HG03064 (cell line): ENCODE results near the gene G3BP1.
"Not testable (repeated sequence)": the region's sequence is repeated elsewhere in the genome, so short reads cannot be mapped to it uniquely, and the experiment has no call there.

Experiments
- ATAC-seq: cut with Tn5 transposase; IDR thresholded peaks from one replicate; pipeline ENCODE4 v1.9.1; 2021; ENCODE audit warnings: low read depth; ENCODE audit not compliant: unreplicated experiment

G3BP1 gene

DNA sequence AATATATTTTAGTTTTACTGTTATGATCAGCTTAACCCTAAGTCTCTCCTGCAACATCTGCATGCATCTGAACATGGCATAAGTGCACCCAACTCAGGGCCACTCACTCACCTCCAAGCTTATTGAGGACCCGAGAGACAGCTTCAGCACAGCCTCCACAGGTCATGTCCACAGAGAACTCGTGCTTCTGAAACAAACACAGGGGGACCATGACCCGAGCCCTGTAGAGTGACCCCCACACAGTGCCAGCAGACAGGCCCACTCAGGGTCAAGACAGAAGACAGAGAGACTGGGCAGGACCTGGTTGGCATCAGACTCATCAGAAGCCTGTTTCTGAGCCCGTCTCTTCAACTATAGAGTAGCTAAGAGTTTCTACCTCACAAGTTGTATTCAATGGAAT lies 20.2 kb upstream of the G3BP1 start:
- no peak for ATAC-seq

DNA sequence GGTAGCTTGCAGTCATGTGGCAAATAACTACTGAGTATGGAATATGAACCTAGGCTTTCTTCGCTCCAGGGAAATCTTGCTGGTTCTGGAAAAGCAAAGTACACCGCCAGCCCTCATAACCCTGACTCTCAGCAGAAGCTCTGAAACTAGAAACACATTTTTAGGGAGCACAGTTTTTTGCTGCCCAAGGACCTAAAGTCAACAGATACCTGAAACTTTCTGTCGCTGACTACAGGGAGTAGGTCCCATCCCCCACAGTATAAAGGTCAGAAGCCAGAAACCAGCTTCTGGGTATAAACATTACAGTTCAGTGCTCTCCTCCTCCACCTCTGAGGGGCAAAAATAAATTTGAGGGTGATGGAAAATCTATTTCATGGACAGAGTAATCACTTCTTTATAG lies 16.4 kb upstream of the G3BP1 start:
- no peak for ATAC-seq

DNA sequence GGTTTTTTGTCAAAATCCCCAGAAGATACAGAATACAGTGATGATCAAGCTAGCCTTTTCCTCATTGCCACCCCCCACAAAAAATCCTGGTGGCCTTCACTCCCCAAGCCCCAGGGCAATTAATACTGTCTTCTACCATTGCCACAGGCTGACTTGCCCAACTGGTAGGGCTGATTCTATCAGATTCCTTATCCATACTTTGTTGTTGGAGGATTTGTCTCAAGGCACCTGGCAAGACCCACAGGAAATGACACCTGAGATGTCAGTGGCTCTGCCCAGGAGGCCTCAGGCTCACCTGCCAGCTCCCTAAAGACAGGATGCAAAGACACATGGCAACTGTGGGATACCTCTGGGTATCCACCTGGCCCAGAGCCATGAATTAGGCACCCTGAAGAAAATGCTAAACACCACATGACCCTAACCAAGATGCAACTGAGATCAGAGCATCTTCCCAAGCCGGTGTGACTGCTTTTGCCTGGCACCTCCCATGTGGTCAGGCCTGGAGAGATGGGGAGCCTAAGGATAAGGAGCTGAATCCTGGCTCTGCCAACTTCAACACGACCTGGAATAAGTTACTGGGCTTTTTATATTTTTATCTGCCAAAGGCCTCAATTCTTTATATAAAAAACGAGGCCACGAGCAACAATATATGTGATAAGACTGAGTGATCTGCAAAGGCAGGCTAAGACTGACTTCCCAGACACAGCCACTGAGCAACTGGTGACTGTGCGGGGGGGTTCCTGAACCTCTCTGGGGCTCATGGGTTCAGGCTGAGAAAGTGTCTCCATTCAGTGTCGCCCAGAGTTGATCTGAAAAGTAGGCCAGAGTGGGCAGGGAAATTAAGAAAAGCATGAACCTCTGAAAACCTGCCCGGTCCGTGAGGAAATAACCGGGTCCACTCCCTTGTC lies 14.3 kb upstream of the G3BP1 start:
- no peak for ATAC-seq

DNA sequence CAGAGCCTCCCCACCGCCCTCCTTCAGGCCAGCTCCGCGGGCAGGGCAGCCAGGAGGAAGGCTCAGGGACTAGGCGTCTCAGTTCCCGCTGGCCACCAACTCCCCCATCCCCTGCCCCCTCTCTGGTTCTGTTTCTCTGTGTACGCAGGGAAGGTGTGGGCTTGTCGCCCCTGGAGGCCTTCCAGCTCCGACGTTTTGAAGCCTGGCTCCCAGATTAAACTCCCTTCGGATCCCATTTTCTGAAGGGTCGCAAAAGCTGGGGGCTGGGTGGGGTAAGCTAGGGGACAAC lies 13.7 kb upstream of the G3BP1 start:
- peak; percentile 14 for ATAC-seq

DNA sequence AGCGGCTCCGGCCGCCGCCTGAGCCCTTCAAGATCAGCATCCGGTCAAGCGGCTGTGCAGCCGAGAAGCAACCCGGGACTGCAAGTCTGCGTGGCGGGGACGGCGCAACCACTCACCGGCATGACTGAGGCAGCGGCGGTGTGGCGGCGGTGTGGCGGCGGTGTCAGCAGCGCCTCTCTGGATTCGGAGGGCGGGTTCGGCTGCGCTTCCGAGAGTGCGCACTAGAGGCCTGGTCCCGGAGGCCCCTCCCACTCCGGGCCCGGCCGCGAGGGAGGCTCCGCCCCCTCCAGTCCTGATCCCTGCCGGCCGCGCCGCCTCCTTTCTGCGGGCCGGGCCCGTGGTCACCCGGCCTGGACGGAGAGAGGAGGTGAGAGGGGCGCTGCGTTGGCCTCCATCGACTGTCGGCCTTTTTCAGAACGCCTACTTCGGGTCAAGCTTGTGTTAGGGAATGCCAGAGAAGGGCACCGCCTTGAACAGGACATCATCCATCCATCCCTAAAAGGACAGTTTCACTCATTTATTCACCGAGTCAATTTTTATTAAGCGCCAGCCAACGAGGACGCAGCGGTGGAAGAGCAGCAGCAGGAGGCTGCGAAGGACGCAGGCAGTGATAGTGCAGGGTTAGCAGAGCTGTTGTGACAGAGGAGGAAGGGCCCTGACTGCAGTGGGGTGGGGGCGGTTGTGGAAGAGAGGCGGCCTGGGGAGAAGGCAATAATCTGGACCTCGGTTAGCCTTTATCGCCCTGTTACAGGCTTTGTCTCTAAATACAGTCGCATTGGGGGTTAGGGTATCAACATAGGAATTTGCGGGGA lies 13.1 kb upstream of the G3BP1 start, which contains the start of gene ATOX1:
ATOX1 (minus strand) TSS at position 202 of the 812 bp plus-strand sequence; CDS start at position 122, 80 bp downstream.
- peak; percentile 97 for ATAC-seq

DNA sequence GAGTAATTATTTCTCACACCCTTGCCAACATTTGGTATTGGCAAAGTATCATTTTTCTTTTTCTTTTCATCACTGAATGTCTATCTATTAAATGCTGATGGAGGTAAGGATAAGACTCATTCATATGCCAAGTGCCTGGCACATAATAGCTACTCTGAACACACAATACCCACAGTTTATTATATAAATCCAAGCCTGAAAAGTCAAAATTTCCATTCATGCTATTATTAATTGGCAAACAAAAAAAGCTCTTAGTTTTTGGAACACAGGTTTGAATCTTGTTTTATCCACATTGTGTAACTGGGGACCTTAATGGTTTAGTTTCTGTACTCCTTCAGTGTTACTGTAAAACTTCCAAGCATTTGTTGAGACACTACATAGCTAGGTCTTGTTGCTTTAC lies 7.0 kb upstream of the G3BP1 start:
- ATAC-seq: no peak

DNA sequence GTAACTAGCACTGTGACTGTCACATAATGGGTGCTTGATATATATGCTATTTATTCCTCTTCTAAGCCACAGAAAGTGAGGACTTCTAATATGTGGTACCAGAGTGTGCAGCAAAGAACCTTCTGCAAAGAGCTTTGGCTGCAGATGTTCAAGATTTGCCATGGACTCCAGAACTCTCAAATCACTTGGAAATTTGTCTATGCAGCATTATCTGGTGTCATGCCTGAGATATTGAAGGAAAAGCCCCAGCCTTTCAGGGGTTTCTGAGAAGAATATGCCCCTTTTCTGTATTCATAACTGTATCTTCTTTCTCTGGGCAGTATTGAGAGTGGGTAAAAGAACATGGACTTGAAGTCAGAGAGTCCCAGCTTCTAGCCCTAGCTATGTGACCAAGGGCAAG lies 4.8 kb upstream of the G3BP1 start:
- no peak for ATAC-seq

DNA sequence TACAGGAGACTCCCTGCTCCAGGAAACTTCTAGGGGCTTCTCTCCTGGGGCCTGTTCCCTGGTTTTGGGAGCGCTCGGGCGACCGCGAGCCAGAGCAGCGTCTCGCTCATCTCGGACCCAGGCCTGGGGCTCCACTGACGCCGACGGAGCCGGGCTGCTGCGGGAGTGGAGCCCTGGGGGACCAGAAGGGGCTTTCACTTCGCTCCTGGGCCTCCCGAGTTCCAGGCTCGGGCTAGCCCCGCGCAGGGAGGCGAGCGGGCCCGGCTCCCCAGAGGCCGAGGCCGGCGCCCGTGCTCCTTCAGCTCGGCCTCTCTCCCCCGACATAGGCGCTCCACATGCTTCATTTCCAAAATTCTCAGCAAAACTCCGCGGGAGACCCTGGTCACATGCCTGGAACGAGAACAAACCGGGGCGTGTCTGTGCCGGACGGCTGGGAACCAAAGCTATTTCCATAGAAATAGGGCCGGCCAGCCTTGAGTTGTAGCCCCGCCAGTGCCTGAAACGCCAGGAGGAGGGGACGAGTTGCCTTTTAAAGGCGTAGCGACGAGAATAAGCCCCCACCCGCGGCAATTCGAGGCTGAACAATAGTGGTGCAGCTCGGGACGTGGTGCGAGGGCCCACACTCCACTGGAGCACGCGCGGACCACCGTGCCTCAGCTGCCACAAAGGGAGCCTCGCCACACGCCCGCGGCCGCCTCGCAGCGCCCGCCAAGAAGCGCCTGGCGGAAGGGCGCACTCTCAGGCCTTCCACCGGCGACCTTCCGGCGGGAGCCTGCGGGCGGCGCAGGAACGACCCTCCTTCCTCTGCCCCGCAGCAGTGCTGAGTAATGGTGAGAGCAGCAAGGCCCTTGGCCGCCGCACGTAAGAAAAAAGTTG lies 1.1 kb upstream of the G3BP1 start:
- peak; percentile 32 for ATAC-seq

DNA sequence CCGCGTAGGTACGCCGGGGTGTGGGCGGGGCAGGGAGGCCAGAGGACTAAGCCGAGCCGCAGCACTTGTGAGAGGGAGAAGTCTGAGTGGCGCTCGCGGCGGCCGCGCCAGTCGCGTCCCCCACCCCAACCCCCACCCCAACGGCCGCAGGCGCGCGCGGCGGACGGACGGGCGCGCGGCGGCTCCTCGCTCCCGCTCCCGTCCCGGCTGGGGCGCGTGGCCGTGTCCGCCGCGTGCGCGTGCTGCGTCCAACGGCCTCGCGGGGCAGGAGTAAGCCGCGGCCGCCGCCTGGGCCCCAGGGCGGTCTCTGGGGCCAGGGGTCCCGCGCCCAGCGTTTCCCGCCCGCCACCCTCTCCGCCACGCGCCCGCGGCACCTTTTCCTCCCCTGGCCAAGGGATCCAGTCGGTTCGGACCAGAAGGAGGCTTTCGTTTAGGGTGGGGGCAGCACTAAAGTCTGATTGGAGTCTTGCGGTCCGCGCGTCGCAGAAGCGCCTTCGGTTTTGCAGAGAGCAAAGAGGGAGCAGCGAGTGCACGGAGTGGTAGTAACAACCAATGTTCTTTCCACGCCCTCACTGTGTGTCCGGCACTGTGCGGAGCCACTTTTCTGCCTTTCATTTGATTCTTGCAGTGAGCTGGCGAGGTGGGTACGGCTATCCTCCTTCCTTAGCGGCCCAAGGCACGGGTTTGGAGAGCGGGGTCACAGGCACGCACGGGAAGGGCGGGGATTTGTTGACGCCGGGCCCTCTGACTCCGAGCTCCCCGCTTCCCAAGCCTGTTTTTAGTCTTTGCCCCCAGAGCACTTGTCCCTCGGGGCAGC lies 483 bp downstream of the G3BP1 start:
- ATAC-seq: no peak

DNA sequence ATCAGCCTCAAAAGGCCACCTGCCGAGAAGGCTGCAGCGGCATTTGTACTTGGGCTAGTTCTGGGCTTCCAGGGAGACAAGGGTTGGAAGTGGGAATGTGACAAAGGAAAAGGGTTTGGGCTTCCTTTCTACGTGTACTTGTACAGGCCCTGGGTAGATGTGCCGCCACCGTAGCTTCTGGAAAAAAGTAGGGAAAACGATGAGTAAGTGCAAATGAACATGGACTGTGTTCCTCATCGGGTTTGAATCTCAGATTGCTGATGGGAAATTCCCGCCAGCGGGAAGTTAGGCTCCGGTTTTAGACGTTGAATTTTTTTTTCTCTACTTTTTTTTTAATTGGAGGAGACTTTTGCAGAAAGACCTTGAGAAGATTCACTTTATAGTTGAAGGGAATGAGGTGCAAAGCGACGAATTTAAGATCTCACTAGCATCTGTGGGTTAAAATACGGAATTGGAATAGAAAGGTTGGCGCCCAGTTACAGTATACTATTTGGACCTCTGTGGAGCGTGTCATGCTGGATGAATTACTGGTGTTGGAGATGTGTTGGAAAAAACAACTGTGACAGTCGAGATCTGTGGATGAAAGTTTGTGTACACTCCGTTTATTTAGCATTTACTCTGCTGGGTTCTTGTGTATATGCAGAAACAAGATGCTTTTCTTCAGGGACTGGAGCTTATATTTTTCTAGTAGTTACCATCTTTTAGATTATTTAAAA lies 1.2 kb downstream of the G3BP1 start:
- ATAC-seq: no peak

DNA sequence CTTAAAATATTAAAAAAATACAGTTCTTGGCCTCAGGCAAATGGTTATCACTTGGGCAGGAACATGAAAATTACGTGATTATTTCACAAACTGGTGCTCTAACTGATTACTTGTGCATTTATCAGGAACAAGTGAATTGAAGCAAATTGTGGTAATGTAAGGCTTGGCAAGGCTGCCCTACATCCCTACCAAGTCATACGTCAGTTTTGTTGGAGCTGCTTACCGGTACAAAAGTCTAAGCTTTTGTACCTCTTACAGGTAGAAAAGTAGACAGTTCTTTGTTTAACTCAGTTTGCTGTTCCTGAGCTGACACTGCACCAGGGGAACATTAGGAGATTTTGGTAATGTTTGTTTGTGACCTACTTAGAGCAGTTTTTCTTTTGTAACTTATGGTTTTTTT lies 2.2 kb downstream of the G3BP1 start:
- ATAC-seq: no peak

DNA sequence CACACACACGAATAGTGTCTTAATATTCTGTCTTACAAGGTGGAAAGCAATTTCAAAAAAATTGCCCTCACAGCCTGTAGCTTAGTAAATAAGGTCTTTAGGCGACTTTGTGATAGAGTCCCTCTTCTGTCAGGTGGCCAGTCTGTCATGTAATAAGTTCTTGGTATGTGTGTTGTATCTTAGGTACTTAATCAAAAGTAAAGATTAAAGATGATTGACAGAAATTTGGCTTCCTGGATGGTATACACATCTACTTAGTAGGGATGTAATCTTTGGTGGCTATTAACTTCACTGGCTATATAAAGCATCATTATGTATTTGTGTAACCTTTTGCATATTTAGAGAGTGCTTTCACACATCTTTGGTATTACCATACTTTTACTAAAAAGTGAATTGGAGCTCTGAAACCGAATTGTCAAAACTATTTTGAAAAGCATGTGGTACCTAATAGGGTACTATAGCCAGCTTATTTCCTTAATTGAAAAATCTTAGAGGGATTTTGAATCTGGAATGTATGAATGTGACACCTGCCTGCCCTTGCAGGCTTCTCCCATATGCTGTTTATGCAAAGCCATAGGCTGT lies 3.4 kb downstream of the G3BP1 start:
- no peak for ATAC-seq

DNA sequence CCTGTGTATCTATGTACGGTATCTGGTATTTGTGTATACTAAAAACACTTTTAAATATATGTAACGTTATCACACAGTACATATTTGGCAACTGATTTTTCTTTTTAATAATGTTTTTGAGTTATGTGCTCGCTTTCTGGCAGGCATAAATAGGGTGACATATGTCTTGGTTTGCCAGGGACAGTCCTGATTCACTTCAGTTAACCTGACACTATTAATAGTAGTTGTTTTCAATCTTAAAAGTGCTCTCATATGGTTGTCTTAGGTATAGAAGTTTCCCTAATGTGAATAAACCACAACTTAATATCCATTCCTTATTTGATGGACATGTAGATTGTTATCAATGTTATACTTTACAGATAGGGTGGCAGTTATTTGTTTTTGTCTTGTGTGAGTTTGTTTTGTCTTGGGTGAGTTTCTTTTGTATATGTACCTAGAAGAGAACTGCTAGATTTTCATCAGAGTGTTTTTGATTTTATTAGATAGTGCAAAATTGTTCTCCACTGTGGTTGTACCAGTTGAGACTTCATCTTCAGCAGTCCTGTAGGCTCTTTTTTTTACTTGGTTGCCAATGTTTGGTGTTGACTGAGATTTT lies 7.9 kb downstream of the G3BP1 start:
- no peak for ATAC-seq

DNA sequence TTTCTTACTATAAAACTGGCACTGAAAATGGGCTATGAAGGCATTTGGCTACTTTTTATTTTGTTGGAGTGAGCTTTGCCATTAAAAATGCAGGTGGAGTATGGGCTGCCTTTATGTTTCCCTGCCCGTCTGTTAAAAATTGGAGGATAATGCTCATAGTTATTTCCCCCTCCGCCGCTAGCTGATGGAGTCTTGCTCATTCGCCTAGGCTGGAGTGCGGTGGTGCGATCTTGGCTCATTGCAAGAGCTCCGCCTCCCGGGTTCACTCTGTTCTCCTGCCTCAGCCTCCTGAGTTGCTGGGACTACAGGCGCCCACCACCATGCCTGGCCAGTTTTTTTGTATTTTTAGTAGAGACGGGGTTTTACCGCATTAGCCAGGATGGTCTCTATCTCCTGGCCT lies 8.6 kb downstream of the G3BP1 start:
- no peak for ATAC-seq

DNA sequence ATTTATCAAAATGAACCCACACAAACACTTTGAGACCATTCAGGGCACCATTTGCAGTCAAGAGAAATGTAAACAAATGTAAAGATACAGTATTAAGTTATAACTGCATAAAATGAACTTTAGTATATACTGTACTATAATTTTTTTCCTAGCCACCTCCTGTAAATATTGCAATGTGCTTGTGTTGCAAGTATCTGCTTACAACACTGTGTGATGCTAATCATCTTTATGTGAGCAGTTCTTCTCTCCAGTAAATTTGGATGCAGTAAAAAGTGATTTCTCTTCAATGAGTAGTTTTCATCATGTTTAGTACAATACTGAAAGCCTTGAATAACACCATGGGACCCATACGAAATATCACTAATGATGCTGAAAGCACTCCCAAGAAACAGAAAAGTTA lies 9.4 kb downstream of the G3BP1 start:
- ATAC-seq: no peak

DNA sequence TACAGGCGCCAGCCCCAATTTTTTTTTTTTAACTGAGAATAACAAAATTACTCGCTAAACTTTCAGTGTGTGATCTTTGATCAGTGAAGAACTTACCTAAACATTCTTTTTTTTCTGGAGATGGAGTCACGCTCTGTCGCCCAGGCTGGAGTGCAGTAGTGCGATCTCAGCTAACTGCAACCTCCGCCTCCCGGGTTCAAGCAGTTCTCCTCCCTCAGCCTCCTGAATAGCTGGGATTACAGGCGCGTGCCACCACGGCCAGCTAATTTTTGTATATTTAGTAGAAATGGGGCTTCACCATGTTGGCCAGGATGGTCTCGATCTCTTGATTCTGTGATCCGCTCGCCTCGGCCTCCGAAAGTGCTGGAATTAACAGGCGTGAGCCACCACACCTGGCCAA lies 11.9 kb downstream of the G3BP1 start:
- not testable (repeated sequence) for ATAC-seq

DNA sequence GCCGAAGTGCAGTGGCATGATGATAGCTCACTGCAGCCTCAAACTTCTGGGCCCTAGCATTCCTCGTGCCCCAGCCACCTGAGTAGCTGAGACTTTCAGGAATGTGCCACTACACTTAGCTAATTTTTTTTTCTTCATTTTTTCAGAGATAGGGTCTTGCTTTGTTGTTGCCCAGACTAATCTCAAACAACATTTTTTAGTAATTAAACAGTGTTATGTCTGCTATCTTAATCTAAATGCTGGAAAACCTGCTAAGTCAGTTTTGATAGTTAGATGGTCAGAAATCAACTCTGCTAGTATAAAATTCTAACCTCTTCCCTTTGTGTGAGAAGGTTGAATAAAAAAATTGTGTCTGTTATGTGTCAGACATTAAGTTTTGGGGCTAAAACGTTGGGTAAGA lies 12.4 kb downstream of the G3BP1 start:
- ATAC-seq: no peak

DNA sequence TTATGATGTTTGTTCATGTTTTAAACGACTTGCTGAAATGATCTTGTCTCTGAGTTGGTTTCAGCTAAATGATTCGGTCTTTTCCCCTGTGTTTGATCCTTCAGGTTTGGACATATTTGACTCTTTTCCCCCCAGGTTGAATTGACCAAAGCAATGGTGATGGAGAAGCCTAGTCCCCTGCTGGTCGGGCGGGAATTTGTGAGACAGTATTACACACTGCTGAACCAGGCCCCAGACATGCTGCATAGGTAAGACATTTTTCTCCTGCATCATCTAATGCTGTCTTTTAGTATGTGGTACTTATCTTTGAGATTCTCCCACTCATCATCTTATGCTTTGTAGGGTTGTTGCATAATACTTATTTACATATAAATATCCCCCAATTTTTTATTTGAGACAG lies 14.7 kb downstream of the G3BP1 start:
- no peak for ATAC-seq

DNA sequence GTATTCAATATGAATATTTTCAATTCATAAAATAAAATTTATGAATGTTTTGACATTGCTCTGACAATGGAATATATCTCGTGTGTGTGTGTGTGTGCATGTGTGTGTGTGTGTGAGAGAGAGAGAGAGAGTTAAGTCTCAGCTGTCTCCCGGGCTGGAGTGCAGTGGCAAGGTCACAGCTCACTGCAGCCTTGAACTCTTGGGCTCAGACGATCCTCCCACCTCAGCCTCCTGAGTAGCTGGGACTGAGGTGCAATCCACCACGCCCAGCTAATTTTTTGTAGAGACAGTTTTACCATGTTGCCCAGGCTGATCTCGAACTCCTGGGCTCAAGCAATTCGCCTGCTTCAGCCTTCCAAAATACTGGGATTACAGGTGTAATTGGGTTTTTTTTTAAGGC lies 16.1 kb downstream of the G3BP1 start:
- ATAC-seq: no peak
